HepG2 (cell line): ENCODE data around the gene PELI2. TPM values are rescaled to one million over a fixed set of nuclear protein-coding genes. Genes with fewer than 3 reads are reported as not detected.

ENCODE experiments used
- ATAC-seq: fragments of 200-7000 bp; cut with Tn5 transposase; 3 replicates; pipeline ENCODE4 v1.9.1; 2020; ENCODE audit warnings: mild to moderate bottlenecking, moderate library complexity
- BruUV-seq: library from RNA; stranded (reverse); fragments of 400-500 nt; replicated peaks from 2 replicates; lab custom pipeline; 2021; lab: Mats Ljungman, UMichigan
- CTCF ChIA-PET: fragments of 300-600 bp; formaldehyde crosslinking; extraction: SDS; loops from one replicate; lab custom pipeline; 2021; ENCODE audit warnings: low total read pairs, inconsistent platforms, low intra/inter-chr PET ratio; lab: Yijun Ruan, JAX
- POLR2A ChIA-PET: fragments of 350-600 bp; sonication (Branson Sonifier 250); formaldehyde crosslinking; loops from one replicate; lab custom pipeline; 2020; ENCODE audit warnings: antibody characterized with exemption, inconsistent platforms; lab: Yijun Ruan, JAX
- DNase-seq: peaks from one replicate; pipeline ENCODE4 v3.0.0-alpha.2; 2015; ENCODE audit warnings: low spot score
- FAIRE-seq: peaks from 3 replicates; lab custom pipeline; 2011; peaks lifted over from hg19 to GRCh38; lab: Jason Lieb, UNC
- H2AFZ ChIP-seq: one replicate; pipeline ENCODE4 v1.6.1; 2011; ENCODE audit warnings: low read length, inconsistent platforms
- H3K27ac ChIP-seq: fragments of 300-600 bp; 3 replicates; pipeline ENCODE4 v1.8.0; 2011; ENCODE audit warnings: mixed run types, mild to moderate bottlenecking, mixed read lengths, low read length, inconsistent platforms; ENCODE audit not compliant: insufficient read depth; ENCODE audit errors: extremely low read length
- H3K27me3 ChIP-seq, 2 experiments: fragments of 200-600 bp in 1 of 2; 2 replicates in 1 of 2; 3 replicates in 1 of 2; pipeline versions ENCODE4 v1.6.0 to v1.8.0; 2011; ENCODE audit warnings: low read length in 2 of 2, mild to moderate bottlenecking in 2 of 2, moderate library complexity in 2 of 2, inconsistent platforms in 1 of 2; ENCODE audit not compliant: insufficient read depth in 2 of 2, control insufficient read depth in 1 of 2
- H3K36me3 ChIP-seq, 2 experiments: fragments of 200-600 bp in 1 of 2; replicated peaks in 1 of 2; 2 replicates in 1 of 2; 3 replicates in 1 of 2; pipeline versions ENCODE4 v1.5.1 to v1.8.0; 2011; ENCODE audit warnings: low read length in 2 of 2, inconsistent platforms in 1 of 2; ENCODE audit not compliant: insufficient read depth in 2 of 2, control insufficient read depth in 1 of 2
- H3K4me1 ChIP-seq: 2 replicates; pipeline ENCODE4 v1.5.1; 2012; ENCODE audit warnings: low read length, inconsistent platforms; ENCODE audit not compliant: insufficient read depth
- H3K4me2 ChIP-seq: 2 replicates; pipeline ENCODE4 v1.6.0; 2011; ENCODE audit warnings: low read depth, low read length, inconsistent platforms
- H3K4me3 ChIP-seq, 3 experiments: fragments of 200-600 bp in 1 of 3; sonication (generic), shearing (Covaris generic) in 1 of 3; replicated peaks in 1 of 3; 2 replicates each; pipeline ENCODE4 v1.5.1; 2011 to 2016; ENCODE audit warnings: low read length in 3 of 3, inconsistent platforms in 2 of 3, low read depth in 2 of 3, mild to moderate bottlenecking in 2 of 3, control low read depth in 1 of 3, mixed read lengths in 1 of 3; ENCODE audit not compliant: insufficient read depth in 1 of 3
- H3K79me2 ChIP-seq: one replicate; pipeline ENCODE4 v1.6.1; 2011; ENCODE audit warnings: low read length, inconsistent platforms; ENCODE audit not compliant: insufficient read depth
- H3K9ac ChIP-seq: 2 replicates; pipeline ENCODE4 v1.6.0; 2011; ENCODE audit warnings: mild to moderate bottlenecking, low read depth, low read length, inconsistent platforms; ENCODE audit not compliant: insufficient read depth
- H3K9me3 ChIP-seq: 2 replicates; pipeline ENCODE4 v1.5.1; 2012; ENCODE audit warnings: mild to moderate bottlenecking, low read length
- H4K20me1 ChIP-seq: 2 replicates; pipeline ENCODE4 v1.6.0; 2011; ENCODE audit warnings: inconsistent platforms, mild to moderate bottlenecking, low read length, moderate library complexity; ENCODE audit not compliant: insufficient read depth
- ASH2L ChIP-seq: fragments of 300-600, 200-600 bp; sonication (generic); IDR thresholded peaks from 2 replicates; pipeline ENCODE4 v1.7.0; 2017; ENCODE audit warnings: low read depth, mild to moderate bottlenecking, moderate library complexity, mixed read lengths, low read length; ENCODE audit not compliant: insufficient read length
- DNMT3B ChIP-seq: conservative IDR thresholded peaks from 2 replicates; pipeline ENCODE4 v1.6.1; 2016; ENCODE audit warnings: missing biosample characterization, control low read depth
- HMGXB3 ChIP-seq: sonication (generic); formaldehyde crosslinking; IDR thresholded peaks from 2 replicates; pipeline ENCODE4 v1.4.0; 2020; ENCODE audit warnings: missing genetic modification reagents, borderline replicate concordance
- IRF2 ChIP-seq: IDR thresholded peaks from 2 replicates; pipeline ENCODE4 v1.6.1; 2018; ENCODE audit warnings: missing genetic modification reagents, missing compliant biosample characterization
- IRF9 ChIP-seq: sonication (generic); formaldehyde crosslinking; IDR thresholded peaks from 2 replicates; pipeline ENCODE4 v1.8.0; 2022; ENCODE audit warnings: missing genetic modification reagents, mild to moderate bottlenecking, borderline replicate concordance
- KAT8 ChIP-seq: IDR thresholded peaks from 2 replicates; pipeline ENCODE4 v1.6.1; 2016; ENCODE audit warnings: missing genetic modification reagents, missing compliant biosample characterization
- MAZ ChIP-seq, 2 experiments: sonication (generic) in 1 of 2; formaldehyde crosslinking in 1 of 2; IDR thresholded peaks; 2 replicates each; pipeline versions ENCODE4 v1.5.0 to v1.6.1; 2012 to 2020; ENCODE audit warnings: low read depth in 2 of 2, mild to moderate bottlenecking in 2 of 2, borderline replicate concordance in 1 of 2, improper control_type of control experiment in 1 of 2, low read length in 1 of 2, missing genetic modification reagents in 1 of 2, moderate library complexity in 1 of 2
- MED8 ChIP-seq: sonication (generic); formaldehyde crosslinking; IDR thresholded peaks from 2 replicates; pipeline ENCODE4 v1.8.1; 2023; ENCODE audit warnings: mild to moderate bottlenecking, missing genetic modification reagents; ENCODE audit not compliant: insufficient replicate concordance
- PHF8 ChIP-seq: sonication (generic); formaldehyde crosslinking; IDR thresholded peaks from 2 replicates; pipeline ENCODE4 v1.5.0; 2020; ENCODE audit warnings: missing genetic modification reagents
- PRPF4 ChIP-seq: fragments of 200-400 bp; formaldehyde crosslinking; IDR thresholded peaks from 2 replicates; pipeline ENCODE4 v1.6.1; 2016; ENCODE audit warnings: low read length, low read depth; ENCODE audit not compliant: poor library complexity, severe bottlenecking
- RFXAP ChIP-seq: sonication (generic); formaldehyde crosslinking; IDR thresholded peaks from 2 replicates; pipeline ENCODE4 v1.4.0; 2020; ENCODE audit warnings: missing genetic modification reagents, borderline replicate concordance
- ZBTB37 ChIP-seq: sonication (generic); formaldehyde crosslinking; IDR thresholded peaks from 2 replicates; pipeline ENCODE4 v1.4.0; 2020; ENCODE audit warnings: mild to moderate bottlenecking, missing genetic modification reagents
- ZNF468 ChIP-seq: sonication (generic); formaldehyde crosslinking; IDR thresholded peaks from 2 replicates; pipeline ENCODE4 v1.8.0; 2022; ENCODE audit warnings: mild to moderate bottlenecking, moderate library complexity, missing genetic modification reagents
- ZSCAN9 ChIP-seq: IDR thresholded peaks from 2 replicates; pipeline ENCODE4 v1.6.1; 2016; ENCODE audit warnings: borderline replicate concordance
- WGBS: methylation state at CpG from one replicate; pipeline ENCODE4 v1.1.6; 2017; ENCODE audit warnings: low lambda C conversion rate; 5-methylcytosine and 5-hydroxymethylcytosine counted together
- in situ Hi-C: cut with HindIII; loops from 2 replicates; pipeline ENCODE4 v1.10.0; 2017; ENCODE audit warnings: low pct_unique_long_range_greater_than_20kb; ENCODE audit not compliant: extremely low pct_ligation_motif_present
- intact Hi-C: fragments of 100-400 bp; cut with micrococcal nuclease; formaldehyde crosslinking; loops from one replicate; pipeline ENCODE4 v1.10.0; 2022; ENCODE audit not compliant: unreplicated experiment
- polyA plus RNA-seq, 8 experiments: library from polyadenylated mRNA; depleted of rRNA in 3 of 8; stranded (reverse) in 7 of 8; unstranded in 1 of 8; fragments of >200 nt; fragmentation: Illumina TruSeq in 4 of 8; extraction: Trizol in 4 of 8; gene quantifications; 2 replicates each; pipeline versions ENCODE4 v1.2.1 to v1.2.3, GENCODE V29; 2011 to 2016; ENCODE audit warnings: low read depth in 4 of 8, missing spikeins in 1 of 8, mixed read lengths in 1 of 8; ENCODE audit not compliant: insufficient read depth in 1 of 8
- total RNA-seq, 5 experiments: library from RNA; depleted of rRNA; stranded (reverse); fragments of >200 nt; fragmentation: Illumina TruSeq; extraction: Trizol; gene quantifications; 2 replicates each; pipeline ENCODE4 v1.2.3, GENCODE V29; 2016; ENCODE audit warnings: low read depth in 1 of 5

PELI2 gene
- total and polyA plus RNA-seq, 2 of the 13 experiments (the other 11 are each of a cell fraction or from before 2014, with no cell fraction given), result 0.07 TPM; not detected in 1

- peaks cover 1 to 4% of the 10 kb centered on the region in 2 experiments; a peak in 1 of 5 replicates for H3K27me3 ChIP-seq
- CTCF ChIA-PET, result no interaction called here
These were observed 58.3 kb downstream of the PELI2 start for GRCh38 chr14:56176530-56176929.

More at GRCh38 chr14:56176530-56176929, 58.3 kb downstream of the PELI2 start:
- Histone ChIP-seq H3K4me3 (no peak overlapping the region), H4K20me1 (no peaks in the 10 kb centered on the region), H3K36me3 (no peaks in the 10 kb centered on the region), H3K4me1 (no peaks in the 10 kb centered on the region), H3K79me2 (no peaks in the 10 kb centered on the region), H3K4me2 (no peak overlapping the region), H3K9ac (no peak overlapping the region), H2AFZ (no peak overlapping the region), H3K9me3 (no peaks in the 10 kb centered on the region), H3K27ac (no peak overlapping the region)
- ATAC-seq, result no peak
- intact Hi-C loops, result no loop called here
- POLR2A ChIA-PET, result no interaction called here
- no TSS peak for BruUV-seq
- TF ChIP-seq ZBTB37 (CRISPR knock-in tag), result no peak
- TF ChIP-seq PHF8 (CRISPR knock-in tag), result no peak
- TF ChIP-seq MAZ (IDR thresholded peaks at IDR 0.05; ENCODE audit: borderline replicate concordance, low read depth, low read length), result no peak
- TF ChIP-seq MAZ (CRISPR knock-in tag; IDR thresholded peaks at IDR 0.05; ENCODE audit: low read depth), result no peak
- TF ChIP-seq ZSCAN9 (CRISPR knock-in tag), result no peak
- no peak for TF ChIP-seq ASH2L
- no peak for TF ChIP-seq RFXAP
- no peak for TF ChIP-seq HMGXB3 (CRISPR knock-in tag)
- no peak for TF ChIP-seq ZNF468
- no peak for TF ChIP-seq DNMT3B (CRISPR knock-in tag)
- no peak for TF ChIP-seq IRF2 (CRISPR knock-in tag)
- no peak for TF ChIP-seq MED8 (CRISPR knock-in tag)
- TF ChIP-seq KAT8 (CRISPR knock-in tag), result no peak
- no peak for TF ChIP-seq IRF9 (CRISPR knock-in tag)
- TF ChIP-seq PRPF4, result no peak
- 0% methylated on average over 1 of the region's 3 CpGs for WGBS
- no peak for FAIRE-seq
- DNase-seq, result no peak
- in situ Hi-C loops, result no loop called here
